OCI-LY7 (cell line): ENCODE data around the gene MAVS. TPM values are rescaled to one million over a fixed set of nuclear protein-coding genes. Genes with fewer than 3 reads are reported as not detected.
A peak's percentile ranks its signal among the peaks of the same experiment; 100 is the strongest.

Source experiments
- BruUV-seq: library from RNA; stranded (reverse); fragments of 400-500 nt; replicated peaks from 2 replicates; lab custom pipeline; 2021; lab: Mats Ljungman, UMichigan
- CTCF ChIA-PET: fragments of 300-600 bp; sonication (Branson Sonifier 250); formaldehyde crosslinking; loops from one replicate; lab custom pipeline; 2022; ENCODE audit warnings: antibody characterized with exemption; ENCODE audit not compliant: unreplicated experiment; lab: Charles Lee
- POLR2A ChIA-PET: fragments of 300-600 bp; sonication (Branson Sonifier 250); formaldehyde crosslinking; loops from one replicate; lab custom pipeline; 2022; ENCODE audit warnings: antibody characterized with exemption; lab: Charles Lee
- DNase-seq: peaks from one replicate; pipeline ENCODE4 v3.0.0-alpha.2; 2015; ENCODE audit warnings: low spot score
- H2AFZ ChIP-seq: fragments of 200-600 bp; sonication (generic), shearing (Covaris generic); 2 replicates; pipeline ENCODE4 v1.6.1; 2014; ENCODE audit warnings: mild to moderate bottlenecking, antibody characterized with exemption, low read length, moderate library complexity
- H3K27ac ChIP-seq: fragments of 200-600 bp; sonication (generic); 2 replicates; pipeline ENCODE4 v1.5.1; 2014; ENCODE audit warnings: mixed run types, low read depth, mild to moderate bottlenecking, moderate library complexity, low read length, inconsistent platforms; ENCODE audit not compliant: poor library complexity, severe bottlenecking
- H3K36me3 ChIP-seq: fragments of 200-600 bp; sonication (generic); 2 replicates; pipeline ENCODE4 v1.6.1; 2014; ENCODE audit warnings: mild to moderate bottlenecking, antibody characterized with exemption, low read length, moderate library complexity, mixed read lengths; ENCODE audit not compliant: insufficient read depth
- H3K4me1 ChIP-seq: fragments of 200-600 bp; sonication (generic); 2 replicates; pipeline ENCODE4 v1.5.1; 2014; ENCODE audit warnings: mild to moderate bottlenecking, low read length; ENCODE audit not compliant: insufficient read depth, poor library complexity, severe bottlenecking
- H3K4me2 ChIP-seq: fragments of 200-600 bp; sonication (generic); 2 replicates; pipeline ENCODE4 v1.6.1; 2014; ENCODE audit warnings: mild to moderate bottlenecking, low read length
- H3K4me3 ChIP-seq: fragments of 200-600 bp; sonication (generic); 2 replicates; pipeline ENCODE4 v1.5.1; 2014; ENCODE audit warnings: mild to moderate bottlenecking, low read depth, low read length; ENCODE audit not compliant: poor library complexity, severe bottlenecking
- H3K79me2 ChIP-seq: fragments of 200-600 bp; sonication (generic); 2 replicates; pipeline ENCODE4 v1.6.1; 2016; ENCODE audit warnings: low read depth, mild to moderate bottlenecking, low read length, moderate library complexity, mixed read lengths; ENCODE audit not compliant: insufficient read depth
- H3K9me2 ChIP-seq: fragments of 200-600 bp; sonication (generic); 2 replicates; pipeline ENCODE4 v1.6.1; 2016; ENCODE audit warnings: mild to moderate bottlenecking, low read length, mixed read lengths; ENCODE audit not compliant: insufficient read depth
- H3K9me3 ChIP-seq: fragments of 200-600 bp; sonication (generic); 2 replicates; pipeline ENCODE4 v1.6.1; 2014; ENCODE audit warnings: mild to moderate bottlenecking, mixed run types, low read length, mixed read lengths
- H4K20me1 ChIP-seq: fragments of 200-600 bp; sonication (generic); 2 replicates; pipeline ENCODE4 v1.6.1; 2014; ENCODE audit warnings: mild to moderate bottlenecking, antibody characterized with exemption, low read length, moderate library complexity, mixed read lengths; ENCODE audit not compliant: insufficient read depth
- EZH2phosphoT487 ChIP-seq: fragments of 200-600 bp; sonication (generic); IDR thresholded peaks from 2 replicates; pipeline ENCODE4 v1.6.1; 2018; ENCODE audit warnings: low read depth, borderline replicate concordance, mild to moderate bottlenecking, mixed run types, antibody characterized with exemption, low read length, moderate library complexity, mixed read lengths
- intact Hi-C: fragments of 100-400 bp; cut with micrococcal nuclease; formaldehyde crosslinking; loops from one replicate; pipeline ENCODE4 v1.10.0; 2022; ENCODE audit not compliant: unreplicated experiment
- total RNA-seq, 2 experiments: library from RNA; depleted of rRNA in 1 of 2; stranded (reverse); fragments of >200 nt in 1 of 2; shearing (Covaris generic) in 1 of 2; gene quantifications; 2 replicates each; pipeline ENCODE4 v1.2.3, GENCODE V29; 2014 to 2022
- TF ChIP-seq, protein P1 (sequence below): fragments of 200-600 bp; sonication (generic); conservative IDR thresholded peaks from 2 replicates; pipeline ENCODE4 v1.5.1; 2014; ENCODE audit warnings: mild to moderate bottlenecking, antibody characterized with exemption, low read length, moderate library complexity, mixed read lengths

The MAVS gene
- total RNA-seq, 2 experiments from 2014 or later: 19.8 to 35.5 TPM

DNA sequence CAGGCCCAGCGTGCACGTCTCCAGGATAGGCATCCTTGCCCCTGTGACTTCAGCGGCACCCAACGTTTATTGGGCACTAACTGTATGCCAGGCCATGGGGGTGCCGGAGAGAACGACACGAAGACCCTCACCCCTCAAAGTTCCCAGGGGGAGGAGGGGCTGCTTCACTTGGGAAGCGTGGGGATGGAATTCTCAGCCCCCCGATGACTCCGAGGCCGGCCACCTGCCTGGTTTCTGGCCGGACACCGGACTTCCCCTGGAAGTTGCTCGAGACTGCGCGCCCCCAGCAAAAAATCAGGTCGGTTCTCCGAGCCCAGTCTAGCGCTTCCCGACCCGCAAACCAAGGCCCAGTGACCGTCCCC is 275 bp upstream of the MAVS start:
- DNase-seq: no peak
- POLR2A ChIA-PET: interaction anchor here (1.6 kb wide), 1 partner anchor 22 kb away, joined by 3 read pairs; no protein-coding TSS in a partner anchor
- no peaks in the 10 kb centered on the region for H3K9me3 ChIP-seq
- peaks cover 7% of the 10 kb centered on the region; the same call in 1 of the 2 replicates for H3K79me2 ChIP-seq
- BruUV-seq: no TSS peak
- H3K4me1 ChIP-seq: peaks cover 20% of the 10 kb centered on the region
- H2AFZ ChIP-seq: peak overlapping the region; percentile 95
- H3K36me3 ChIP-seq: no peaks in the 10 kb centered on the region
- H3K4me3 ChIP-seq: peak overlapping the region; percentile 96
- peak overlapping the region; percentile 96 for H3K4me2 ChIP-seq
- peak overlapping the region; percentile 18 for H3K27ac ChIP-seq
- TF ChIP-seq, protein P1, sequence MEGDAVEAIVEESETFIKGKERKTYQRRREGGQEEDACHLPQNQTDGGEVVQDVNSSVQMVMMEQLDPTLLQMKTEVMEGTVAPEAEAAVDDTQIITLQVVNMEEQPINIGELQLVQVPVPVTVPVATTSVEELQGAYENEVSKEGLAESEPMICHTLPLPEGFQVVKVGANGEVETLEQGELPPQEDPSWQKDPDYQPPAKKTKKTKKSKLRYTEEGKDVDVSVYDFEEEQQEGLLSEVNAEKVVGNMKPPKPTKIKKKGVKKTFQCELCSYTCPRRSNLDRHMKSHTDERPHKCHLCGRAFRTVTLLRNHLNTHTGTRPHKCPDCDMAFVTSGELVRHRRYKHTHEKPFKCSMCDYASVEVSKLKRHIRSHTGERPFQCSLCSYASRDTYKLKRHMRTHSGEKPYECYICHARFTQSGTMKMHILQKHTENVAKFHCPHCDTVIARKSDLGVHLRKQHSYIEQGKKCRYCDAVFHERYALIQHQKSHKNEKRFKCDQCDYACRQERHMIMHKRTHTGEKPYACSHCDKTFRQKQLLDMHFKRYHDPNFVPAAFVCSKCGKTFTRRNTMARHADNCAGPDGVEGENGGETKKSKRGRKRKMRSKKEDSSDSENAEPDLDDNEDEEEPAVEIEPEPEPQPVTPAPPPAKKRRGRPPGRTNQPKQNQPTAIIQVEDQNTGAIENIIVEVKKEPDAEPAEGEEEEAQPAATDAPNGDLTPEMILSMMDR: no peak
- TF ChIP-seq EZH2phosphoT487: no peak
- H3K9me2 ChIP-seq: no peaks in the 10 kb centered on the region
- no peaks in the 10 kb centered on the region for H4K20me1 ChIP-seq
- intact Hi-C loops: loop anchor here (1.0 to 2.0 kb wide), 2 partner anchors 26 to 50 kb away; partner anchors contain the start of genes AP5S1 and CDC25B
- CTCF ChIA-PET: no interaction called here

DNA sequence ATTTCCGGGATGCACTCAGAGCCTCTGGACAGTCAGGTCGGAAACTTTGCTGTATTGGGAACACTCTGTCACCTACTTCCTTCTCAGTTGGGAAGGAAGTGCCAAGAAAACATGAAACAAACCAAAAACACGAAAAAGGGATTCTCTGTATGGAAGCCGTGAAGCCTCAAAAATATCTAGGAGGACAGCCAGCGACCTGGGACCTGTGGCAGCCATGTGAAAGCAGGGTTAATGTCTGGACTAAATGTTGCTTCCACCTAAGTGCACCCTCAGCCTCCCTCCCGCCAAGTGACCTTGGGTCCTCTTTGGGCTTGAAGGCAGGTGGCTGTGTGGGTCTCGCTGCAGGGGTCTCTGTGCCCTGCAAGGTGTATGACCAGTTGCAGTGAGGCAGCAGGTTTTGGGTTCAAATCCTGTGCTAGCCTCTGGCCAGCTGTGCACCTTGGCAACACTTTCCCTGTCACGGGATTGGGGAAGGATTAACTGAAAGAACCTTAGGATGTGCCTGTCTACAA is 851 bp downstream of the MAVS start:
- Histone ChIP-seq H3K27ac (no peak overlapping the region), H4K20me1 (no peaks in the 10 kb centered on the region), H3K79me2 (peaks cover 7% of the 10 kb centered on the region; the same call in 1 of the 2 replicates), H3K4me3 (peak overlapping the region; percentile 96), H3K4me1 (peaks cover 20% of the 10 kb centered on the region), H3K9me2 (no peaks in the 10 kb centered on the region), H3K4me2 (peak overlapping the region; percentile 96), H2AFZ (peak overlapping the region; percentile 95; the same call in 1 of the 2 replicates), H3K36me3 (no peaks in the 10 kb centered on the region), H3K9me3 (no peaks in the 10 kb centered on the region)
- intact Hi-C loops: loop anchor here (2.0 kb wide), 1 partner anchor 51 kb away; the partner anchor contains the start of gene CDC25B
- TF ChIP-seq, protein P1: peak; percentile 7; the same call in 1 of the 2 replicates
- TF ChIP-seq EZH2phosphoT487: no peak
- POLR2A ChIA-PET: interaction anchor here (0.8 kb wide), 1 partner anchor 9 kb away, joined by 3 read pairs; no protein-coding TSS in a partner anchor
- DNase-seq: peak; percentile 12
- TSS peak; percentile 82 for BruUV-seq
- CTCF ChIA-PET: no interaction called here

DNA sequence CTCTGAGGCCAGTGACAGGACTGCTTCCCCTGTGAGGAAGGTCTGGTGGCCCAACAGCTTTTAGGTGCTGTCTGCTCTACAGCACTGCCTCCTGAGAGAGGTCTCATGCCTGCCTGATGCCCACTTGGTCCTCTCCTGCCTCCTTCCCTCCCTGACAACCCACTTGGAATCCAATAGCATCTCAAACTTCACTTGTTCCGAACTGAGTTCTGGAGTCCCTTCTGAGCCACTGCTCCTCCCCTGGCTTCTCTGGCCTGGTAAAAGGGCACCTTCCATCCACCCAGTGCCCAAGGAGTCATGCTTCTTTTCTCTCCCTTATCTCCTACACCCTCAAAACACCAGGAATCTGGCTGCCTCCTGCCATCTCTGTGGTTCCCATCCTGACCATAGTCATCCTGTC is 1.9 kb downstream of the MAVS start:
- H3K9me3 ChIP-seq: no peaks in the 10 kb centered on the region
- H3K27ac ChIP-seq: no peak overlapping the region
- H3K4me3 ChIP-seq: no peak overlapping the region
- no peak overlapping the region for H3K4me2 ChIP-seq
- peaks cover 7% of the 10 kb centered on the region; the same call in 1 of the 2 replicates for H3K79me2 ChIP-seq
- no peaks in the 10 kb centered on the region for H3K9me2 ChIP-seq
- BruUV-seq: no TSS peak
- no peak overlapping the region for H2AFZ ChIP-seq
- peaks cover 20% of the 10 kb centered on the region for H3K4me1 ChIP-seq
- H4K20me1 ChIP-seq: no peaks in the 10 kb centered on the region
- TF ChIP-seq, protein P1: no peak
- no peak for TF ChIP-seq EZH2phosphoT487
- DNase-seq: no peak
- no peaks in the 10 kb centered on the region for H3K36me3 ChIP-seq
- intact Hi-C loops: no loop called here
- POLR2A ChIA-PET: interaction anchor here (1.0 kb wide), 1 partner anchor 144 kb away, joined by 3 read pairs; no protein-coding TSS in a partner anchor
- CTCF ChIA-PET: interaction anchor here (0.5 kb wide), 1 partner anchor 1535 kb away, joined by 3 read pairs; no protein-coding TSS in a partner anchor
